MM.1S (cell line): ENCODE data around the gene CEP19.

Source experiments
- DNase-seq: peaks from one replicate; pipeline ENCODE4 v3.0.0-alpha.2; 2015
- H2AFZ ChIP-seq: fragments of 300-600 bp; sonication (generic); 2 replicates; pipeline ENCODE4 v1.6.0; 2016; ENCODE audit warnings: antibody characterized with exemption, low read length
- H3F3A ChIP-seq: fragments of 300-600 bp; sonication (generic); 2 replicates; pipeline ENCODE4 v1.6.1; 2016; ENCODE audit warnings: mild to moderate bottlenecking, antibody characterized with exemption, low read length, moderate library complexity, mixed read lengths; ENCODE audit not compliant: insufficient read depth
- H3K27ac ChIP-seq: fragments of 300-600 bp; sonication (generic); 2 replicates; pipeline ENCODE4 v1.5.1; 2016; ENCODE audit warnings: mild to moderate bottlenecking, low read length
- H3K27me3 ChIP-seq: fragments of 300-600 bp; sonication (generic); replicated peaks from 2 replicates; pipeline ENCODE4 v1.6.0; 2016; ENCODE audit warnings: low read length; ENCODE audit not compliant: insufficient read depth
- H3K36me3 ChIP-seq: fragments of 300-600 bp; sonication (generic); replicated peaks from 2 replicates; pipeline ENCODE4 v1.6.1; 2016; ENCODE audit warnings: mild to moderate bottlenecking, low read length, mixed read lengths; ENCODE audit not compliant: insufficient read depth
- H3K4me1 ChIP-seq: fragments of 300-600 bp; sonication (generic); 2 replicates; pipeline ENCODE4 v1.6.1; 2016; ENCODE audit warnings: low read length, mixed read lengths
- H3K4me2 ChIP-seq: fragments of 300-600 bp; sonication (generic); 2 replicates; pipeline ENCODE4 v1.6.0; 2016; ENCODE audit warnings: low read depth, low read length
- H3K4me3 ChIP-seq: fragments of 300-600 bp; sonication (generic); 2 replicates; pipeline ENCODE4 v1.5.1; 2016; ENCODE audit warnings: low read length, mixed read lengths
- H3K79me2 ChIP-seq: fragments of 300-600 bp; sonication (generic); 2 replicates; pipeline ENCODE4 v1.6.1; 2016; ENCODE audit warnings: mixed run types, low read length, mixed read lengths
- H3K9ac ChIP-seq: fragments of 300-600 bp; sonication (generic); 2 replicates; pipeline ENCODE4 v1.6.1; 2016; ENCODE audit warnings: low read length, mixed read lengths
- H3K9me2 ChIP-seq: fragments of 300-600 bp; sonication (generic); replicated peaks from 2 replicates; pipeline ENCODE4 v1.6.1; 2016; ENCODE audit warnings: mild to moderate bottlenecking, low read length, mixed read lengths; ENCODE audit not compliant: insufficient read depth
- H3K9me3 ChIP-seq: fragments of 300-600 bp; sonication (generic); replicated peaks from 2 replicates; pipeline ENCODE4 v1.6.1; 2016; ENCODE audit warnings: mild to moderate bottlenecking, low read length, mixed read lengths; ENCODE audit not compliant: insufficient read depth
- H4K20me1 ChIP-seq: fragments of 300-600 bp; sonication (generic); 2 replicates; pipeline ENCODE4 v1.6.1; 2016; ENCODE audit warnings: mild to moderate bottlenecking, low read length, moderate library complexity, mixed read lengths; ENCODE audit not compliant: insufficient read depth
- CTCF ChIP-seq: fragments of 300-600 bp; sonication (generic); IDR thresholded peaks from 2 replicates; pipeline ENCODE4 v1.5.1; 2016; ENCODE audit warnings: antibody characterized with exemption, low read length, mixed read lengths
- EZH2 ChIP-seq: fragments of 300-600 bp; sonication (generic); optimal IDR thresholded peaks from 2 replicates; pipeline ENCODE3; 2017; ENCODE audit warnings: low read depth, mild to moderate bottlenecking, antibody characterized with exemption, low read length, mixed read lengths
- EZH2phosphoT487 ChIP-seq: fragments of 300-600 bp; sonication (generic); IDR thresholded peaks from 2 replicates; pipeline ENCODE4 v1.6.1; 2018; ENCODE audit warnings: antibody characterized with exemption, low read length

The CEP19 gene

GRCh38 chr3:196699749-196700148, 12.3 kb downstream of the CEP19 start:
- no peak overlapping the region for H3K4me2 ChIP-seq
- DNase-seq = no peak
- H3K9ac ChIP-seq = no peak overlapping the region
- H3K27me3 ChIP-seq = no peaks in the 10 kb centered on the region
- H3K79me2 ChIP-seq = no peaks in the 10 kb centered on the region
- H3F3A ChIP-seq = no peaks in the 10 kb centered on the region
- no peaks in the 10 kb centered on the region for H3K4me1 ChIP-seq
- H3K4me3 ChIP-seq = no peak overlapping the region
- no peak overlapping the region for H3K27ac ChIP-seq
- H4K20me1 ChIP-seq = no peaks in the 10 kb centered on the region
- no peaks in the 10 kb centered on the region for H3K9me3 ChIP-seq
- no peak overlapping the region for H2AFZ ChIP-seq
- no peaks in the 10 kb centered on the region for H3K36me3 ChIP-seq
- TF ChIP-seq EZH2phosphoT487 (no peak), EZH2 (no peak), CTCF (no peak)
- no peaks in the 10 kb centered on the region for H3K9me2 ChIP-seq

- Histone ChIP-seq H3K9me3 (no peaks in the 10 kb centered on the region), H2AFZ (no peak overlapping the region), H3K36me3 (no peaks in the 10 kb centered on the region), H3K27ac (no peak overlapping the region), H3F3A (no peaks in the 10 kb centered on the region), H4K20me1 (no peaks in the 10 kb centered on the region), H3K9ac (no peak overlapping the region), H3K4me2 (no peak overlapping the region), H3K4me3 (no peak overlapping the region), H3K27me3 (no peaks in the 10 kb centered on the region), H3K4me1 (no peaks in the 10 kb centered on the region), H3K9me2 (no peaks in the 10 kb centered on the region), H3K79me2 (no peaks in the 10 kb centered on the region)
- DNase-seq = no peak
- TF ChIP-seq EZH2phosphoT487 = no peak
- no peak for TF ChIP-seq CTCF
- TF ChIP-seq EZH2 = no peak
These were observed 14.8 kb downstream of the CEP19 start for GRCh38 chr3:196697270-196697669.

GRCh38 chr3:196695849-196696226, 16.2 kb downstream of the CEP19 start:
- Histone ChIP-seq H3K9me3 (no peaks in the 10 kb centered on the region), H3K36me3 (no peaks in the 10 kb centered on the region), H3K9ac (no peak overlapping the region), H3K27me3 (no peaks in the 10 kb centered on the region), H2AFZ (no peak overlapping the region), H3K4me2 (no peak overlapping the region), H3K27ac (no peak overlapping the region), H3K79me2 (no peaks in the 10 kb centered on the region), H3K9me2 (no peaks in the 10 kb centered on the region), H3K4me1 (no peaks in the 10 kb centered on the region), H3F3A (no peaks in the 10 kb centered on the region), H4K20me1 (no peaks in the 10 kb centered on the region), H3K4me3 (no peak overlapping the region)
- no peak for DNase-seq
- TF ChIP-seq CTCF (no peak), EZH2 (no peak), EZH2phosphoT487 (no peak)
